HG03354 (cell line): ENCODE results near the gene MAML3.

Experiments
- ATAC-seq: cut with Tn5 transposase; IDR thresholded peaks from one replicate; pipeline ENCODE4 v1.9.1; 2021; ENCODE audit warnings: mild to moderate bottlenecking; ENCODE audit not compliant: unreplicated experiment, poor library complexity, severe bottlenecking

MAML3 gene

GRCh38 chr4:139813881-139814280, 340.1 kb downstream of the MAML3 start:
- no peak for ATAC-seq

- no peak for ATAC-seq
These were observed 343.3 kb downstream of the MAML3 start for GRCh38 chr4:139810710-139811109.

GRCh38 chr4:139809757-139810140, 344.2 kb downstream of the MAML3 start:
- no peak for ATAC-seq

GRCh38 chr4:139808808-139809756, 344.9 kb downstream of the MAML3 start:
- no peak for ATAC-seq

- ATAC-seq = no peak
These were observed 345.6 kb downstream of the MAML3 start for GRCh38 chr4:139808381-139808807.

GRCh38 chr4:139807483-139807882, 346.5 kb downstream of the MAML3 start:
- ATAC-seq = no peak

- no peak for ATAC-seq
These were observed 347.1 kb downstream of the MAML3 start for GRCh38 chr4:139806929-139807328.

GRCh38 chr4:139802931-139803330, 351.1 kb downstream of the MAML3 start:
- ATAC-seq = no peak

- ATAC-seq = no peak
These were observed 351.5 kb downstream of the MAML3 start for GRCh38 chr4:139802488-139802887.

GRCh38 chr4:139801895-139802294, 352.1 kb downstream of the MAML3 start:
- ATAC-seq = no peak

- no peak for ATAC-seq
These were observed 353.9 kb downstream of the MAML3 start for GRCh38 chr4:139800082-139800481.

- ATAC-seq = no peak
These were observed 354.4 kb downstream of the MAML3 start for GRCh38 chr4:139799615-139800014.

- ATAC-seq = no peak
These were observed 355.5 kb downstream of the MAML3 start for GRCh38 chr4:139798456-139798855.

- ATAC-seq = no peak
These were observed 356.7 kb downstream of the MAML3 start for GRCh38 chr4:139797287-139797686.

- no peak for ATAC-seq
These were observed 358.3 kb downstream of the MAML3 start for GRCh38 chr4:139795527-139796314.

- ATAC-seq = no peak
These were observed 359.6 kb downstream of the MAML3 start for GRCh38 chr4:139794158-139794954.

GRCh38 chr4:139791681-139792080, 362.3 kb downstream of the MAML3 start:
- no peak for ATAC-seq

- ATAC-seq = no peak
These were observed 363.7 kb downstream of the MAML3 start for GRCh38 chr4:139790291-139790690.

GRCh38 chr4:139789096-139789654, 364.8 kb downstream of the MAML3 start:
- ATAC-seq = no peak
